Skeletal muscle satellite cell (primary cell): ENCODE results near the gene ARHGAP25.

Source experiments
- H3K27me3 ChIP-seq: 2 replicates; pipeline ENCODE4 v1.7.0; 2013; ENCODE audit warnings: low read length; ENCODE audit not compliant: control insufficient read depth, insufficient read depth
- H3K36me3 ChIP-seq: 2 replicates; pipeline ENCODE4 v1.7.0; 2013; ENCODE audit warnings: mild to moderate bottlenecking, control low read depth, low read length; ENCODE audit not compliant: insufficient read depth
- H3K4me1 ChIP-seq: 2 replicates; pipeline ENCODE4 v1.7.0; 2013; ENCODE audit warnings: low read length; ENCODE audit not compliant: control insufficient read depth, insufficient read depth
- H3K4me2 ChIP-seq: 2 replicates; pipeline ENCODE4 v1.7.0; 2013; ENCODE audit warnings: mild to moderate bottlenecking, low read length
- H3K4me3 ChIP-seq: 2 replicates; pipeline ENCODE4 v1.7.0; 2013; ENCODE audit warnings: low read length
- H3K9ac ChIP-seq: 2 replicates; pipeline ENCODE4 v1.7.0; 2013; ENCODE audit warnings: mild to moderate bottlenecking, low read depth, low read length, moderate library complexity
- H3K9me3 ChIP-seq: replicated peaks from 2 replicates; pipeline ENCODE4 v1.7.0; 2013; ENCODE audit warnings: mild to moderate bottlenecking, control low read depth, low read length

ARHGAP25 gene

DNA sequence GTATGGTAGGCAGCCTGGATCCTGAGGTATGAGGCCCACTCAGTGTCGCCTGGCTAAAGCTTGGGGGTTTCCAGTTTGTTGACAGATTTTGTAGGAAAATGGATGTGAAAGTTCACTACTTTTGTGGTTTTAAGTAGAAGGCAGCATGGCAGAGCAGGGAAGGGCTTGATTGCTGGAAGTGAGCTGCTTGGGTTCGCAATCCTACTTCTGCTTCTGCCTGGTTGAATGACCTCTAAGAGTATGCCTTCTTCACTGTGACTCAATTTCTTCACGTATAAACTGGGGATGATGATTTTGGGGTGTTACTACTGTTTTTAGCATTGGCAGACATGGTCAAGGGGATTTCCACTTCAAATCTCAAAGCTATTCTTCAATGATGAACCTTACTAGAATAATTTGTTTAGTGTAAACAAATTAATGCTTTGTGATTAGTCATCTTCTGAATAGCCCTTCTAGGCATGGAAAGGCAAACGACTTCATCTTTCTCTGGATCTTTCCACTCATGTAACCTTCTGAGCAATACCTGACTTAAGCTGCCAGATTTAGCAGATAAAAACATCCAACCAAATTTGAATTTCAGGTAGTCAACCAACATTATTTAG is 123.3 kb downstream of the ARHGAP25 start:
- H3K27me3 ChIP-seq: peaks cover 69% of the 10 kb centered on the region
- H3K9me3 ChIP-seq: no peaks in the 10 kb centered on the region
- H3K4me3 ChIP-seq: no peak overlapping the region
- H3K4me2 ChIP-seq: no peak overlapping the region
- H3K9ac ChIP-seq: no peak overlapping the region
- no peaks in the 10 kb centered on the region for H3K36me3 ChIP-seq
- no peaks in the 10 kb centered on the region for H3K4me1 ChIP-seq

DNA sequence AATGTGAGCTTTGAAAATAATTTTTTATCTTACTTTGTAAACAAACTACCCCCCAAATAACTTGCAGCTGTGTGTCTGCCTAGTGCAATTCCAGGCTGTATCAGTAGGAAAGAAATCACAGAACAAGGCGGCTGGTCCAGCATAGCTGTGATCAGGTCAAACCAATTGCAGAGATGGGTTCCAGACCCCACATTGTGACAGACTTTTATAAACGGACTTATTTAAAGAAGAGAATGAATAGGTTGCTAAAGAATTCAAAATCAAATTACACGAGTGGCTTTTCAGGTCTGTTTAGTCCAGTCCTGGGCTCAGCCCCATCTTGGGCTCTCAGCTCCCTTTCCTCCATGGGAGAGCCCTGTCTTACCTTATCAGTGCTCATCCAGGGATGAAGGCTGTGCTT is 125.5 kb downstream of the ARHGAP25 start:
- Histone ChIP-seq H3K9me3 (no peaks in the 10 kb centered on the region), H3K9ac (no peak overlapping the region), H3K27me3 (peaks cover 86% of the 10 kb centered on the region), H3K36me3 (no peaks in the 10 kb centered on the region), H3K4me2 (no peak overlapping the region), H3K4me1 (no peaks in the 10 kb centered on the region), H3K4me3 (no peak overlapping the region)

DNA sequence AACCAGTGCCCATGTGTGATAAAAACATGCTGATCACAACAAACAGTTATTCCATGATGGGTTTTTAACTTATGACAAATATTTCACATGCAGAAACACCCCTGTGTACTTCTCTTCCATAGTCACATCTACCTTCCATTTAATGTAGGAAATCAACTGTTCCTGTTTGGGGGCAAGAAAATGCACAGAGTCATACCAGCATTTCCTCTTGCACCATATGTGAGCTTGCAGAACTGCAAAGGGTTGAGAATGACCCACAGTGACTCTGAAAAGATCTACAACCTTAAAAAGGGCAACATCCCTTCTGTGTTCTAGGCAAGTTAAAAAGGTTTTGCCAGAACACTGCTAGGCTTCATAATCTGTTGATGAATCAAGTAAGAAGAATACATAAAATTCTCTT is 126.7 kb downstream of the ARHGAP25 start:
- Histone ChIP-seq H3K4me2 (no peak overlapping the region), H3K4me3 (no peak overlapping the region), H3K27me3 (peaks cover 84% of the 10 kb centered on the region), H3K9me3 (no peaks in the 10 kb centered on the region), H3K36me3 (no peaks in the 10 kb centered on the region), H3K9ac (no peak overlapping the region), H3K4me1 (no peaks in the 10 kb centered on the region)

DNA sequence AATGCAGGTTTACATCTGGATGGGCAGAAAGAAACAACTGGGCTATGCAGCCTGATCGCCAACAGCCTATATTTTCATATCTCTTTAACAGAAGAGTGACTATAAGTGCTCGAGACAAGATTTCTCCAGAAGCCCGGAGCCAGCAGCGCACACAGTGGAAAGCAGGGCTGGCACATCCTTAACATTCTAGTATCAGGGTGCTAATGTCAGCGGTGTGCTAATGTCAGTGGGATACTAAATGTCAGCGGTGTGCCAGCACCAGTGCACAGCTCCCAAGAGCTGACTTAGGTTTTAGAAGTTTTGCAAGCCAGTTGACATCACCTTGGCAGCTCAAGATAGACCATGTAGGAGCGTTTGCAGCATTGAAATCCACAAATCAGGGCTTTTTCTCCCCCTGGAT is 128.3 kb downstream of the ARHGAP25 start:
- no peak overlapping the region for H3K9ac ChIP-seq
- H3K4me2 ChIP-seq: no peak overlapping the region
- no peak overlapping the region for H3K4me3 ChIP-seq
- H3K4me1 ChIP-seq: no peaks in the 10 kb centered on the region
- no peaks in the 10 kb centered on the region for H3K36me3 ChIP-seq
- peaks cover 68% of the 10 kb centered on the region for H3K27me3 ChIP-seq
- H3K9me3 ChIP-seq: no peaks in the 10 kb centered on the region

DNA sequence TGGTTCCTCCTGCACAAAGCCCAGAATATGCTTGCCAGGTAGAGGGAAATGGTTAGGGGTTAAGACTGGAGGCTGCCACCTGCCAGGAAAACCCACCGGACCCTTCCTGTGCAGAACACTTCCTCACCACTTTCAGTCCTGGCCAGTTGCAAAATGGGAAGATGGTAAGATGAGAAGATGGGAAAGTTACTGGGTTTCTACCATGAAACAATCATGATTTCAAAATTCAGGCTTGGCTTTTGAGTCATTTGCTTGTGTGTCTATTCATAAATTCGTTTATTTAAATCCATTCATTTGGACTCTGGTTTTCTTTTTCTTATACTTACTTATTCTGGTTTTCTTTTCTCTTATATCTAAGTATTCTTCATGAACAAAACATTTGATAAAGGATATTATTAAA is 129.4 kb downstream of the ARHGAP25 start:
- H3K27me3 ChIP-seq: peaks cover 59% of the 10 kb centered on the region
- H3K4me1 ChIP-seq: no peaks in the 10 kb centered on the region
- no peak overlapping the region for H3K4me3 ChIP-seq

DNA sequence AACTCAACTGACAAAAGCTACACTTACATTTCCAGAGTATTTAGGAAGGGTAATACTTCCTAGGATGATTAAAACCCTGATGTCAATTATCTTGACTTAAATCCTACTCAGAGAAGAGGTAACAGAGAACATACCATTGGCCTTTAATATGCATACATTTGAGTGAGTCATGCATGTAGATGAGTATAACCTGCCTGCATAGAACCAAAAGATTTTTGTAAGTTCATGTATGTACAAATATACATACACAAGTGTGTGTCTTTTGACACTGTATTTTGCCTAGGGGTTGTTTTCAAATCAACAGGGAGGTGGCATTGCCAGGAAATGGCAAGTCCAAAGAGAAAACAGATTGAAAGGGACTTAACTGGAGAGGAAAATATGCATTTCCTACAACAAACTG is 130.5 kb downstream of the ARHGAP25 start:
- Histone ChIP-seq H3K4me3 (no peak overlapping the region), H3K36me3 (no peaks in the 10 kb centered on the region), H3K4me2 (no peak overlapping the region), H3K9me3 (no peaks in the 10 kb centered on the region), H3K4me1 (no peaks in the 10 kb centered on the region), H3K27me3 (peaks cover 53% of the 10 kb centered on the region), H3K9ac (no peak overlapping the region)

More for the DNA sequence above, 129.4 kb downstream of the ARHGAP25 start:
- Histone ChIP-seq H3K9ac (no peak overlapping the region), H3K9me3 (no peaks in the 10 kb centered on the region), H3K36me3 (no peaks in the 10 kb centered on the region), H3K4me2 (no peak overlapping the region)

DNA sequence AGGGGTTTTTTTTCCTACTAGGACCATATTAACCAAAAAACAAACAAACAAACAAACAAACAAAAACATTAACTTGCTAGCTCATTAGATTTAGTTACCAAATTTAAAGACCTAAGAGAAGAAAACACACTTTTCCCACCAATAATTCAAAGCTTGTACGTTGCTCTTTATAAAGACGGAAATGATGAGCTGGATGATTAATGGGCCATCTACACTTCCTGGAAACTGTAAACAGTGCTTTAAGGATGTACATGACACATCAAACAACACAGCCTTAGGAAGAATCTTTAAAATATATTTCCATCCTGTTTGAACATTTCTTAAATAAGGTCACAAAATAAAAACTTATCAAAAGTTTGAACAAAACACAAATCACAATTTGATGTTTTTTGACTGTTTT is 135.6 kb downstream of the ARHGAP25 start:
- no peak overlapping the region for H3K4me3 ChIP-seq
- no peaks in the 10 kb centered on the region for H3K36me3 ChIP-seq
- no peaks in the 10 kb centered on the region for H3K4me1 ChIP-seq
- H3K4me2 ChIP-seq: no peak overlapping the region
- H3K9me3 ChIP-seq: no peaks in the 10 kb centered on the region
- no peak overlapping the region for H3K9ac ChIP-seq
- H3K27me3 ChIP-seq: peaks cover 30% of the 10 kb centered on the region

DNA sequence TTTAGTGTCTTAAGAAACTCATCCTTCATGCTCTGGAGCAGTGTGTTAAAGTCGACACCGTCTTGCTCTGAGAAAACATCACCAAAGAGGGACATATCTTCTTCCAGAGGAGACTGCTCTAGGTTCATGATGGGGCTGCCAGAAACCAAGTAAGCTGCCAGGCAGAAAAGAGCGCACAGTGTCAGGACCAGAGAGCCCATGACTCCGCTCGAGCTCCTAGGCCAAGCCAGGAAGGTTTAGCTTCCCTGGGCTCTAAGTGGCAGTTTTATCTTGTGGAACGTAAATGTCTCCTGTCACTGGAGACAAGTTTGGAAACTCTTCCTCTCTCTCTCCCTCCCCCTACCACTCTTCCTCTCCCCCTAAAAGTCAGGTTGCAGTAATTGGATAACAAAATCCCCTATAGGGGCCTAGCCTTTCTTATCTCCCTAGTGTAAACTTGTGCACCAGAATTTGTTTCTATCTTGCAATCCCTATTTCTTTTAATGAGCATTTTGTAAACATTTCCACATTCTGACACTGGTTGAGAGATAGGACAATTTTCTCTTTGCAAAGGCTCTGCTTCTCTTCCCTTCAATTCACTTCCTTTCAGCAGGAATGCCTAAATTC is 136.7 kb downstream of the ARHGAP25 start, which contains the start of gene BMP10:
Gene BMP10, minus strand, starts transcription at position 239 of the 606 bp plus-strand sequence. Its CDS starts 39 bp downstream, at position 200.
- Histone ChIP-seq H3K4me1 (no peaks in the 10 kb centered on the region), H3K9me3 (no peaks in the 10 kb centered on the region), H3K4me2 (no peak within 1 kb of the TSS), H3K9ac (no peak within 1 kb of the TSS), H3K4me3 (no peak within 1 kb of the TSS), H3K27me3 (peaks cover 24% of the 10 kb centered on the region), H3K36me3 (no peaks in the 10 kb centered on the region)
